Activated CD8-positive, alpha-beta T cell treated with anti-CD3 and anti-CD28 coated beads for 36 hours (primary cell): ENCODE data around the gene SLC47A2. TPM values are rescaled to one million over a fixed set of nuclear protein-coding genes. Genes with fewer than 3 reads are reported as not detected.

Experiments used
- ATAC-seq: fragments of 200-7000 bp; cut with Tn5 transposase; one replicate; pipeline ENCODE4 v1.10.0; 2021; ENCODE audit warnings: mild to moderate bottlenecking, moderate library complexity
- CTCF ChIA-PET: fragments of 350-600 bp; sonication (Branson Sonifier 250); formaldehyde crosslinking; loops from one replicate; lab custom pipeline; 2021; ENCODE audit warnings: antibody characterized with exemption; lab: Charles Lee
- POLR2A ChIA-PET: fragments of 350-600 bp; sonication (Branson Sonifier 250); formaldehyde crosslinking; loops from one replicate; lab custom pipeline; 2021; ENCODE audit warnings: antibody characterized with exemption; lab: Charles Lee
- DNase-seq: peaks from one replicate; pipeline ENCODE4 v3.0.0-alpha.2; 2020
- H3K27ac Mint-ChIP-seq: one replicate; pipeline ENCODE4 v1.8.0; 2021; ENCODE audit warnings: mild to moderate bottlenecking, mixed read lengths
- H3K27me3 Mint-ChIP-seq: one replicate; pipeline ENCODE4 v1.8.0; 2021; ENCODE audit warnings: mixed read lengths
- H3K36me3 Mint-ChIP-seq: one replicate; pipeline ENCODE4 v1.8.0; 2021; ENCODE audit warnings: low read depth, mixed read lengths
- H3K4me1 Mint-ChIP-seq: one replicate; pipeline ENCODE4 v1.8.0; 2021; ENCODE audit warnings: low read depth, mixed read lengths
- H3K4me3 Mint-ChIP-seq: one replicate; pipeline ENCODE4 v1.8.0; 2021; ENCODE audit warnings: mild to moderate bottlenecking, moderate library complexity, mixed read lengths
- H3K9me3 Mint-ChIP-seq: one replicate; pipeline ENCODE4 v1.8.0; 2021; ENCODE audit warnings: mixed read lengths
- CTCF ChIP-seq: fragments of 200-600 bp; IDR thresholded peaks from one replicate; pipeline ENCODE4 v1.8.0; 2022; ENCODE audit warnings: antibody characterized with exemption, mild to moderate bottlenecking
- intact Hi-C: fragments of 100-400 bp; cut with micrococcal nuclease; formaldehyde crosslinking; loops from one replicate; pipeline ENCODE4 v1.10.0; 2022
- total RNA-seq, 2 experiments: library from RNA; stranded (reverse); gene quantifications; one replicate each; pipeline ENCODE4 v1.2.3, GENCODE V29; 2021

Gene SLC47A2
- total RNA-seq, 2 experiments from 2014 or later = not detected

GRCh38 chr17:19651451-19652238 is 64.7 kb downstream of the SLC47A2 start:
- Mint-ChIP-seq H3K36me3 (peaks cover 32% of the 10 kb centered on the region), H3K4me1 (peaks cover 45% of the 10 kb centered on the region), H3K4me3 (no peak overlapping the region), H3K27me3 (no peaks in the 10 kb centered on the region), H3K9me3 (peaks cover 2% of the 10 kb centered on the region), H3K27ac (no peak overlapping the region)
- ChIA-PET CTCF (interaction anchor here (1.1 kb wide), 1 partner anchor 8 kb away, joined by 3 read pairs; no protein-coding TSS in a partner anchor), POLR2A (no interaction called here)
- DNase-seq = no peak
- intact Hi-C loops = no loop called here
- TF ChIP-seq CTCF = no peak
- no peak for ATAC-seq

DNA sequence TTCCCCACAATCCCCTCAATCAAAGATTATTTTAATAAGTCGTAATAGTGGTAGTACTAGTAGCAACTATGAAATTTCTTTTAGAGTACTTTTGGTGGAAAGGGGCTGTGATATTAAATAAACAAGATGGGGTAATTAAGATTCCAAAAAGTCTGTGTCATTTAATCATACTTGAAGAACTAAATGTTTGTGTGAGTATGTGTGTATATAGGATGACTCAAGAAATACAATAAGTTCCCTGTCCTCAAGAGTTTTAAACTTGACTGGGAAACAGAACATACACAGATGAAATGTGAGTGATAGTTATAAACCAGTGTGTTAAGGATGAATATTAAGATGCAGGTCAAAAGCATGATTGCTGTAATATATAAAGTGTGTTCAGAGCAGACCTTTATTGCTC is 65.6 kb downstream of the SLC47A2 start:
- intact Hi-C loops = no loop called here
- ChIA-PET POLR2A (no interaction called here), CTCF (no interaction called here)
- no peak overlapping the region for H3K27ac Mint-ChIP-seq
- H3K27me3 Mint-ChIP-seq = no peaks in the 10 kb centered on the region
- peaks cover 42% of the 10 kb centered on the region for H3K4me1 Mint-ChIP-seq
- DNase-seq (no peak), ATAC-seq (no peak)
- no peak for TF ChIP-seq CTCF
- peaks cover 31% of the 10 kb centered on the region for H3K36me3 Mint-ChIP-seq
- peak overlapping the region; percentile 17 for H3K4me3 Mint-ChIP-seq
- H3K9me3 Mint-ChIP-seq = peaks cover 2% of the 10 kb centered on the region

DNA sequence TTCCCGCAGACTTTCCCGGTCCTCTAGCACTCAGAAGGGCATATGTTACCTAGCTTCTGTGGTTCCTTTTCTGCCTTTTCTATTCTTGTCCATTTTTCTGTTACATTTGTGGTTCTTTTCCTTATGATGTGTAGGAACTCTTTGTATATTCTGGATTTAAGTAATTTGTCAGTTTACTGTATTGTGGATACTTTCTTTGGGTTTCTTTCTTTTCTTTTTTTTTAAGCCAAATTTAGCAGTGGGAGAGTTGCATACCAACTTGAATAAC is 67.2 kb downstream of the SLC47A2 start:
- peak overlapping the region; percentile 88 for H3K4me3 Mint-ChIP-seq
- intact Hi-C loops = loop anchor here (5.0 kb wide), 1 partner anchor 137 kb away; no protein-coding TSS in a partner anchor
- peaks cover 20% of the 10 kb centered on the region for H3K36me3 Mint-ChIP-seq
- ChIA-PET POLR2A (interaction anchor here (0.7 kb wide), 1 partner anchor 76 kb away, joined by 3 read pairs; no protein-coding TSS in a partner anchor), CTCF (interaction anchor here (2.0 kb wide), 2 partner anchors 15 to 286 kb away, joined by 4 to 11 read pairs; partner anchors contain the start of gene B9D1)
- H3K4me1 Mint-ChIP-seq = peaks cover 40% of the 10 kb centered on the region
- no peaks in the 10 kb centered on the region for H3K27me3 Mint-ChIP-seq
- no peak for DNase-seq
- peaks cover 2% of the 10 kb centered on the region for H3K9me3 Mint-ChIP-seq
- peak overlapping the region; percentile 68 for H3K27ac Mint-ChIP-seq
- ATAC-seq = no peak
- TF ChIP-seq CTCF = no peak

GRCh38 chr17:19648475-19649273 is 67.7 kb downstream of the SLC47A2 start, which contains the start of gene ALDH3A2:
Gene ALDH3A2 (plus strand): TSS chr17:19648751. CDS start chr17:19648972, 221 bp downstream.
- Mint-ChIP-seq H3K4me3 (peak within 1 kb of the TSS; percentile 88), H3K4me1 (peaks cover 40% of the 10 kb centered on the region), H3K9me3 (peaks cover 2% of the 10 kb centered on the region), H3K27ac (peak within 1 kb of the TSS; percentile 89), H3K27me3 (no peaks in the 10 kb centered on the region), H3K36me3 (peaks cover 17% of the 10 kb centered on the region)
- CTCF ChIA-PET = interaction anchor here (1.1 to 3.9 kb wide), 8 partner anchors 8 to 286 kb away, joined by 3 to 18 read pairs (median 11); partner anchors contain the start of gene B9D1
- intact Hi-C loops = loop anchor here (5.0 kb wide), 1 partner anchor 136 kb away; no protein-coding TSS in a partner anchor
- DNase-seq (peak; percentile 98), ATAC-seq (peak; percentile 94)
- POLR2A ChIA-PET = interaction anchor here (0.7 to 1.5 kb wide), 6 partner anchors 11 to 286 kb away, joined by 3 to 5 read pairs (median 3); partner anchors contain the start of genes B9D1 and SLC47A1
- TF ChIP-seq CTCF = no peak
